ENCODE results near the gene MBNL1.
"Not testable (repeated sequence)": the region's sequence is repeated elsewhere in the genome, so short reads cannot be mapped to it uniquely, and the experiment has no call there.

Gene MBNL1

DNA sequence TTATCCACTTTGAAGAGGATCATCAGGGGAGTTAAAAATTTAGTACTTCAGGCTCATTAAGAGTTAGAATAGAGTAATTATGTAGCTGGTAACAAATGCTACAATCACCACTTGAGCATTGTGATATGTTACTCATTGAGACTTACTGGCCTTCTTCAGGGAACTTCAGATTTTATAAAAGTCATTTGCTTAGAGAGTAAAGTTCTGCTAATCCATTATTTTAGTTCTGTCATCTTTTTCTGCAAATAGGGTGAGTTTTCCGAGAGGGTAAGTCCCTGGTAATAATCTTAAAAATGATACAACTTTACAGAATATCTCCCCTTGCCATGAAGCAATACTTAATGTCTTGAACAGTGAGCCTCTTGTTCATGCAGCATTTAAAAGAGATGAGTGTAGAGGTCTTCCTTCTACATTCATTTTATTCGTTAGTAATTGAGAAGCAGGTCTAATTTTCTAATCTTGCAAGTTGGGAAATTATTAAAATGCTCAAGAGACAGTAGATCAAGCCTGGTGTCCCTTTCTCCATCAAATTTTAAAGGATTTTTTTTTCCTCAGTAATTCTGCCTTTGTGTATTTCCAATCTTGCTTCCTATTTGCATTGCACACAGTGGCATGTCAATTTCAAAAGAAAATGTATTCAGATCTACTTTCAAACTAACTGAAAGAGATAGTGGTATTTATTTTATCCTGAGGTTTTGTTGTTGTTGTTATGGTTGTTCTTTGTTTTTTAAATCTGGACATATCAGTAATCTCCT lies 52.6 kb downstream of the MBNL1 start:
- Mint-ChIP-seq H3K9me3 (no peaks in the 10 kb centered on the region), H3K27ac (peak overlapping the region; percentile 71), H3K36me3 (ENCODE audit: low read depth) (peaks cover 44% of the 10 kb centered on the region), H3K4me1 (ENCODE audit: low read depth) (peaks cover 93% of the 10 kb centered on the region), H3K27me3 (no peaks in the 10 kb centered on the region), H3K4me3 (no peak overlapping the region)

DNA sequence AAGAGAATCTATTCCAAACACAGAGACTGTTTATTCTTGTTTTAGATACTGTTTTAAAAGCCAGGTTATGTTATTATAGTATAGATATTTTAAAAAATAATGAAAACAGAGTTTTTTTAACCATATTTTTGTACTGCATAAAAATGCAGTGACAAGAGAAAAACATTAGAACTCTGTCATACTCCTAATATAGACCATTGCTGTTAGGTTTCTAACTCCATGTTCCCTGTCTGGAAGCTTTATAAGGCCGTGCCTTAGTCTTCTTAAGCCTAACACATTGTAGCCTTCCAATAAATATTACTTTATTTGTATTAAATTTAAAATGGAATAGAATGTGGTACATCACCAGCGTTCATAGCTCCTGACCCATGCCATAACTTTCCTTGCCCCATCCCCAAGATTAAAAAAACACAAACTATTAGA lies 53.2 kb downstream of the MBNL1 start:
- H3K4me1 Mint-ChIP-seq (ENCODE audit: low read depth), result peaks cover 92% of the 10 kb centered on the region
- no peaks in the 10 kb centered on the region for H3K27me3 Mint-ChIP-seq
- H3K4me3 Mint-ChIP-seq, result no peak overlapping the region
- H3K27ac Mint-ChIP-seq, result peak overlapping the region; percentile 76
- no peaks in the 10 kb centered on the region for H3K9me3 Mint-ChIP-seq
- peaks cover 45% of the 10 kb centered on the region for H3K36me3 Mint-ChIP-seq (ENCODE audit: low read depth)

DNA sequence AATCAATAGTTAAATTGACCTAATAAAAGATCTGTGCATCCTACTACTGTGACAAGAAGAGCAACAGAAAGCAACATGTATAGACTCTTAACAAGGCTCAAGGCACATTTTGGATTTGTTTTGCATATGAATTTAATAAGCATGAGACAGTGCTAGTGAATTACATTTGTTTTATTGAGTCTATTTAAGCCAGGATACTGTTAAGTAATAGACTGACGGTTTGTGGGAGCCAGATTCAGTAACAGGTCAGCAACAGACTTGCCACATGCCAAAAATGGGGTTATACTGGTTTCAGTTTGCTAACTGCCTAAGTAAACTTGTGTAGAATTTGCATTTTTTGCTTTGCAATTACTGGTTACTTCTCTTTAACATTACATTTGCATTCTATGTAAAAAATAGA lies 54.0 kb downstream of the MBNL1 start:
- Mint-ChIP-seq H3K4me1 (ENCODE audit: low read depth) (peaks cover 90% of the 10 kb centered on the region), H3K36me3 (ENCODE audit: low read depth) (peaks cover 50% of the 10 kb centered on the region), H3K4me3 (peak overlapping the region; percentile 14), H3K27ac (peak overlapping the region; percentile 76), H3K27me3 (no peaks in the 10 kb centered on the region), H3K9me3 (no peaks in the 10 kb centered on the region)

DNA sequence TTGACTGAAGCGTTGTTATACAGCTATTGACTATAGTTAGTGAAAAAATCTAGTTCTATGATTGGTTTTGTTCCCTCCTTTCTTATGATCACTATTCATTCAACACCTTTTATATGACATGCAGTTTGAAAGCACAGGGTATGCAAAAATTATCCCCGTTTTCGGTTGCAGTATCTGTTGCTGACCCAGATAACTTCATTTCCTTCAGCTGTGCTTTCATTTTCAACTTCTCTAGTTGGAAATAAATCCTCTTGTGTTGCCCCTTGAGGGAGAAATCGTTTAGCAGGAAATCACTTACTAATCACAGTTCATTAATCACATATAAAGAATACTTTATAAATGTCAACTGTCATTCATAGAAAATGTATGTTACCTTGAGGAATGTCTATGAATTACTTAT lies 55.1 kb downstream of the MBNL1 start:
- H3K4me1 Mint-ChIP-seq (ENCODE audit: low read depth), result peaks cover 90% of the 10 kb centered on the region
- peak overlapping the region; percentile 73 for H3K4me3 Mint-ChIP-seq
- peak overlapping the region; percentile 76 for H3K27ac Mint-ChIP-seq
- H3K9me3 Mint-ChIP-seq, result no peaks in the 10 kb centered on the region
- H3K36me3 Mint-ChIP-seq (ENCODE audit: low read depth), result peaks cover 51% of the 10 kb centered on the region
- H3K27me3 Mint-ChIP-seq, result no peaks in the 10 kb centered on the region

DNA sequence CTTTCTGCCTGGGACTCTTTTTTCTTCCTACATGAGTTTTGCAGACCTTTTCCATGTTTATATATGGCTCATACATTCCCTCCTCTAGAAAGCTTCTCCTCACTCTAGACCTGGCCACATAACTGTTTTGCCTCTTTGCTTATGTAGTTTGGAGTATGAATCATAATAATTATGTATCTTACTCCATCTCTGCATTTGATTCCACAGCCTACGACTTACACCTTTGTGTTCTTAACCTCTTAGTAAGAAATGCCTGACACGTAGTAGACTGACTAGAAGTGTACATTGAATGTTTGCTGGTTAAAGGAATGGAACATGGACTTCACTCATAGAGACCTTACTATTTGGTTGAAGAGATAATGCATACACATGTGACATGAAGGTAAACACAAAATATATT lies 56.4 kb downstream of the MBNL1 start:
- H3K4me1 Mint-ChIP-seq (ENCODE audit: low read depth), result peaks cover 87% of the 10 kb centered on the region
- no peaks in the 10 kb centered on the region for H3K27me3 Mint-ChIP-seq
- H3K27ac Mint-ChIP-seq, result peak overlapping the region; percentile 93
- H3K36me3 Mint-ChIP-seq (ENCODE audit: low read depth), result peaks cover 43% of the 10 kb centered on the region
- H3K9me3 Mint-ChIP-seq, result no peaks in the 10 kb centered on the region
- peak overlapping the region; percentile 35 for H3K4me3 Mint-ChIP-seq

DNA sequence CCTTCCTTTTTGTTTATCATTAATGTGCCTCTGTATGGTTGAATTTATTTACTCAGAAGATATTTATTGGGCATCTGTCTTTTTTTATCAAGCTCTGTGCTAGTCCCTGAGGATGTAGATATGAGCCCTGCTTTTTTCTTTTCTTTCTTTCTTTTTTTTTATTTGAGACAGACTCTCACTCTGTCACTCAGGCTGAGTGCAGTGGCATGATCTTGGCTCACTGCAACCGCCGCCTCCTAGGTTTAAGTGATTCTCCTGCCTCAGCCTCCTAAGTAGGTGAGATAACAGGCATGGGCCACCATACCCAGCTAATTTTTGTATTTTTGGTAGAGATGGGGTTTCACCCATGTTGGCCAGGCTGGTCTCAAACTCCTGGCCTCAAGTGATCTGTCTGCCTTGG lies 58.5 kb downstream of the MBNL1 start:
- Mint-ChIP-seq H3K9me3 (no peaks in the 10 kb centered on the region), H3K4me3 (no peak overlapping the region), H3K27me3 (no peaks in the 10 kb centered on the region), H3K27ac (peak overlapping the region; percentile 57), H3K36me3 (ENCODE audit: low read depth) (peaks cover 48% of the 10 kb centered on the region), H3K4me1 (ENCODE audit: low read depth) (peaks cover 89% of the 10 kb centered on the region)

DNA sequence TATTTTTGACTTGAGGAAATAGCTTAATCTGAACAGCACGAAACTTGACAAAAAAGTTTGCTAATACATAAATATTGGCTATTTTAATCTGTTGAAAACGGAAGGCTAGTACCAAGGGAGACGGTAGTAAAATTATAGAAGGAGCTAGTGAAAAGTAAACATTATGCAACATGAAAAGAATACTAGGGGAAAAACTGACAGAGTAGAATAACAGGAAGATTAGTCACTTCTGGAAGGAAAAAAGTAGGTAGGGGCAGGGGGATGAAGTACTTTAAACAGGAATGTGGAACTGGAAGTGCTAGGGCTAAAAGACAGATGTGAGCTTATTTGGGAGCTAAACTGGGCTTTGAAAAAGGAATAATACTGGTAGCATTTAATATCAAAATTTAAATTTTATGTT lies 60.1 kb downstream of the MBNL1 start:
- H3K27me3 Mint-ChIP-seq, result no peaks in the 10 kb centered on the region
- no peaks in the 10 kb centered on the region for H3K9me3 Mint-ChIP-seq
- H3K4me3 Mint-ChIP-seq, result peak overlapping the region; percentile 24
- H3K27ac Mint-ChIP-seq, result peak overlapping the region; percentile 82
- peaks cover 93% of the 10 kb centered on the region for H3K4me1 Mint-ChIP-seq (ENCODE audit: low read depth)
- H3K36me3 Mint-ChIP-seq (ENCODE audit: low read depth), result peaks cover 63% of the 10 kb centered on the region

DNA sequence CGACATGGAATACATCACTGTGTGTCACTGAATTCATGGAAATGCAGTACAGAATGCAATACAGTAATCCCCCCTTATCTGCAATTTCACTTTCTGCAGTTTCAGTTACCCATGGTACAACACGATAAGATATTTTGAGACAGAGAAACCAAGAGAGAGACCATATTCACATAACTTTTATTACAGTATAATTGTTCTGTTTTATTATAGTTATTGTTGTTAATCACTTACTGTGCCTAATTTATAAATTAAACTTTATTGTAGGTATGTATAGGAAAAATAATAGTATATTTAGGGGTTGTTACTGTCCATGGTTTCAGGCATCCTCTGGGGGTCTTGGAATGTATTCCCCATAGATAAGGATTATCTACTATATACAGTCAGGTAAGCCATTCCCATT lies 61.8 kb downstream of the MBNL1 start:
- Mint-ChIP-seq H3K27me3 (no peaks in the 10 kb centered on the region), H3K36me3 (ENCODE audit: low read depth) (peaks cover 63% of the 10 kb centered on the region), H3K27ac (peak overlapping the region; percentile 99), H3K4me3 (peak overlapping the region; percentile 64), H3K9me3 (no peaks in the 10 kb centered on the region), H3K4me1 (ENCODE audit: low read depth) (peaks cover 93% of the 10 kb centered on the region)

DNA sequence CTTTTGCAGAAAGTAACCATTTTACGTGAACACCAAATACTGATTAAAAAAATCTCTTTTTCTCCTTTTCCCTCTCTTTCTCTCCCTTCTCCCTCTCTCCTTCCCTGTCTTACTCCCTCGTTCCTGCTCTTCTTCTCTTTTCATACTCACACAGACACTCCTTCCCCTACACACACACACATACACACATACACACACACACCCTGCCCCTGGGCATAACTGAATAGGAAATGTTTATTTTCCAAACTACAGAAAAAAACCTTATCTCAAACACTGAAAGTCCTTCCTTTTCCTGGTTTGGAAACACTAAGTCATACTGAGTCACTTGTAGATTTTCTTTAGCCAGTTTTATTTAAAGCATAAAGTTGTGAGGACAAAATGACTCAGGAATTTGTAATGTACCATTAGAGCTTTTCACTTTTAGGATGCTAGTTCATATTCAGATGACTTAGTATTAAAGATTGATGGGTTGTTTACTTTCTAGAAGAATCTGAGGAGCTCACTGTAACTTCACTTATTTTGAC lies 62.4 kb downstream of the MBNL1 start:
- no peaks in the 10 kb centered on the region for H3K9me3 Mint-ChIP-seq
- peak overlapping the region; percentile 99 for H3K27ac Mint-ChIP-seq
- H3K36me3 Mint-ChIP-seq (ENCODE audit: low read depth), result peaks cover 63% of the 10 kb centered on the region
- H3K4me1 Mint-ChIP-seq (ENCODE audit: low read depth), result peaks cover 93% of the 10 kb centered on the region
- no peaks in the 10 kb centered on the region for H3K27me3 Mint-ChIP-seq
- H3K4me3 Mint-ChIP-seq, result peak overlapping the region; percentile 64

DNA sequence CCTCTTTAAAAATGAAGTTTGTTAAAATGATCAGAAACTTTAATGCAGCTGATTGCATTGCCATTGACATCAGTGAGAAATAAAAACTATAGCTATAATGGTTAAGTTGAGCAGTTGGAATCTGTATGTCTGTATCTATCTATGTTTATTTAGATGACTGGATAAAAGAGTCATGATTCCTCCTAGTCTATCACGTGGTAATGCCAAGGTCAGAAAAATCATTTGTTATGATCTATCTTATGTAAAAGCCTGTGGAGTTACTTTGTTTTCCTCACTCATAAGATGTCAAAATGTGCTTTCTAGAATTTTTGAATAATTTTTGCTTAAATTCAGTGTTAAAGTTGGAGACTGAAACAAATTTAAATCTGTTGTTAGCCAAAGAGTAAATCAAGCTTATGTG lies 63.3 kb downstream of the MBNL1 start:
- Mint-ChIP-seq H3K27me3 (no peaks in the 10 kb centered on the region), H3K4me3 (no peak overlapping the region), H3K36me3 (ENCODE audit: low read depth) (peaks cover 59% of the 10 kb centered on the region), H3K27ac (peak overlapping the region; percentile 99), H3K9me3 (no peaks in the 10 kb centered on the region), H3K4me1 (ENCODE audit: low read depth) (peaks cover 90% of the 10 kb centered on the region)

DNA sequence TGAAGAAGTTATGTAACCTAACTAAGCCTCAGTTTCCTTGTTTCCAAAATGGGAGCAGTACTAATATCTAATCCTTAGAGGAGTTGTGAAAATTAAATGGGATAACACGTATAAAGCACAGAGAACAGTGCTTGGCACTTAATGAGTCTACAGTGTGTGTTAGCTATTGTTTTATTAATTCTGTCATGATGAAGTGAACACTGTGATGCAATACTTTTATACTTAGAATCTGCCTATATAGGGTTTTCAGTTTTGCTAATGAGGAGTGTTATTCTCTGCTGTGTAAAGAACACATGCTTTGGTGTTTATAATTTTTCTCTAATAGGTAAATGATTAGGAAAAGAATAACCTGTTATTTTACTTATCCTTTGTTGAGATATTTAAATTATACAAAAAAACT lies 65.2 kb downstream of the MBNL1 start:
- Mint-ChIP-seq H3K27me3 (no peaks in the 10 kb centered on the region), H3K27ac (peak overlapping the region; percentile 85), H3K9me3 (no peaks in the 10 kb centered on the region), H3K36me3 (ENCODE audit: low read depth) (peaks cover 66% of the 10 kb centered on the region), H3K4me3 (peak overlapping the region; percentile 2), H3K4me1 (ENCODE audit: low read depth) (peaks cover 87% of the 10 kb centered on the region)

DNA sequence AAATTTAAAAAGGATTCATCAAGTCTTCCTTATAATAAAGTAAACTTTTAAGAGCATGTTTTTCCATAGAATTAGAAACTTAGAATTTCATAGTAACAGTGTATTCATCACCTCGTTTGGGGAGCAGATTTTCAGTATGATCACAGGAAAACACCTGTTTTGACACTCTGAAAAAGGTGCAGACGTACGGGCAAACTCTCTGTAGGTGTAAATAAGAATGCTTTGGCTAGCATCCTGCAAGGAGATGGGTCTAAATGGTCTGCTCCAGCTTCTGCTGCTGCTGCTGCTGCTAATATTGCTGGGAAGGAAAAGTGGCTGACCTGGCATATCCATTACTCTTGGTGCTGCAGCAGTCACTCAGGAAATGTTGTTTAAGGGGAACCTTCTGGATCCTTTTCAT lies 66.0 kb downstream of the MBNL1 start:
- H3K9me3 Mint-ChIP-seq, result no peaks in the 10 kb centered on the region
- peaks cover 88% of the 10 kb centered on the region for H3K4me1 Mint-ChIP-seq (ENCODE audit: low read depth)
- H3K27ac Mint-ChIP-seq, result peak overlapping the region; percentile 85
- peak overlapping the region; percentile 35 for H3K4me3 Mint-ChIP-seq
- peaks cover 67% of the 10 kb centered on the region for H3K36me3 Mint-ChIP-seq (ENCODE audit: low read depth)
- H3K27me3 Mint-ChIP-seq, result no peaks in the 10 kb centered on the region

DNA sequence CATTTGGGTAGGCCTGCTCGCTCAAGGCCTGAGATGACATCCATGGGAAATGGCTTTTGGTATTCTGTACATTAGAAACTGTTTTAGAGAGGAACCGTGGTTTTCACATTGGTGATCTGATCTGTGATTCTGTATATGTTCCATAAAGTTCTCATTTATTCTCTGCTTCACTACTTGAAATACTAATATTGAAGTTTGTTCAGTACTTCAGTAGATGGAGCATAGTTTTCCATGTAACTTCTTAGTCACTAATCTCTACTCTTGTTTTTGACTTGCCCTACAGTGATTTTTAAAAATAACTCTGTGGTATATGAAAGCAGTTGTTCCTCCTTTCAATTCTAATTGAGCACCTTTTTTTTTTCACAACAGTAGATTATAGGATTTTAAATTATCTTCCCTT lies 66.5 kb downstream of the MBNL1 start:
- Mint-ChIP-seq H3K4me1 (ENCODE audit: low read depth) (peaks cover 88% of the 10 kb centered on the region), H3K4me3 (peak overlapping the region; percentile 35), H3K27ac (peak overlapping the region; percentile 85), H3K9me3 (no peaks in the 10 kb centered on the region), H3K27me3 (no peaks in the 10 kb centered on the region), H3K36me3 (ENCODE audit: low read depth) (peaks cover 72% of the 10 kb centered on the region)

DNA sequence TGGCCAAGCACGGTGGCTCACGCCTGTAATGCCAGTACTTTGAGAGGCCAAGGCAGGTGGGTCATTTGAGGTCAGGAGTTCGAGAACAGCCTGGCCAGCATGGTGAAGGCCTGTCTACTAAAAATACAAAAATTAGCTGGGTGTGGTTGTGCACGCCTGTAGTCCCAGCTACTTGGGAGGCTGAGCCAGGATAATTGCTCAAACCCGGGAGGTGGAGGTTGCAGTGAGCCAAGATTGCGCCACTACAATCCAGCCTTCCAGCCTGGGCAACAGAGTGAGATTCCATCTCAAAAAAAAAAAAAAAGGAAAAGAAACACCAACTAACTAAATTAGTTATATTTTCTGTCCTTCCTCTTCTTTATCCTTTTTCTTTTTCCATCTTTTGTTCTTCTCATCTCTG lies 68.6 kb downstream of the MBNL1 start:
- H3K36me3 Mint-ChIP-seq (ENCODE audit: low read depth), result peaks cover 73% of the 10 kb centered on the region

DNA sequence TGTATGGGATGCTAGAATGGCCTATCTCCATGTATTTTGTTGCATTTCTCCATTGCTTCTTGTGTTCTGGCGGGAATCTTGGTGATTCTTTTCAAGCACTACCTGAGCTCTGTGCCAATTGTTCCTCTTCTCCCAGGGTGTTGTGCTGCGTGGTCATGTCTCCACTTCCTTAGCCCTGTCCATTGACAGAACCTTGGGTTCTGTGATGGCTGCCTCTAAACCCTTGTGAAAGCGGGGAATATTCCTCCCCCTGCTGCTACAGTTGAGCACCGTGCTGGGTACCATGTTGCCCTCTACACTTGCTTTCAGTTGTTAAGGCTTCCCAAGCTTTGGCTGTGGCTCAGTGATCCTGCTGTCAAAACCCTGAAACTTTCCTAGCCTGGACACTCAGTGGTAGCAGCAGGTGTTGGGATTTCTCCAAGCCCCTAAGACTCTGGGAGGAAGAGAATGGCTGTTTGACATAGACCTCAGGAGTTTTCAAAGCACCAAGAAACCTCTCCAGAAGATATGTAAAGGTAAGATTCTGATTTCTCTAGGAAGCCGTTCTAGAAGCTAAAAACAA lies 69.5 kb downstream of the MBNL1 start:
- H3K9me3 Mint-ChIP-seq, result no peaks in the 10 kb centered on the region
- peaks cover 73% of the 10 kb centered on the region for H3K36me3 Mint-ChIP-seq (ENCODE audit: low read depth)
- no peaks in the 10 kb centered on the region for H3K27me3 Mint-ChIP-seq
- no peak overlapping the region for H3K4me3 Mint-ChIP-seq
- peaks cover 76% of the 10 kb centered on the region for H3K4me1 Mint-ChIP-seq (ENCODE audit: low read depth)
- H3K27ac Mint-ChIP-seq, result peak overlapping the region; percentile 81

More for the DNA sequence above, 68.6 kb downstream of the MBNL1 start:
- Mint-ChIP-seq H3K4me1 (ENCODE audit: low read depth) (peaks cover 78% of the 10 kb centered on the region), H3K27ac (peak overlapping the region; percentile 56)
- H3K27me3 Mint-ChIP-seq, H3K4me3 Mint-ChIP-seq, H3K9me3 Mint-ChIP-seq: not testable (repeated sequence)

Measured in stimulated activated naive CD8-positive, alpha-beta T cell treated with anti-CD3 and anti-CD28 coated beads, Interleukin-15, Interleukin-2, amounts not matched to agents 100 ng/mL and 50 ng/mL, for 24 hours (primary cell).